Measurements from ENCODE around the gene CCIN. TPM values are rescaled to one million over a fixed set of nuclear protein-coding genes. Genes with fewer than 3 reads are reported as not detected.

Gene CCIN
- total RNA-seq, 1 donor from 2014 or later: not detected

DNA sequence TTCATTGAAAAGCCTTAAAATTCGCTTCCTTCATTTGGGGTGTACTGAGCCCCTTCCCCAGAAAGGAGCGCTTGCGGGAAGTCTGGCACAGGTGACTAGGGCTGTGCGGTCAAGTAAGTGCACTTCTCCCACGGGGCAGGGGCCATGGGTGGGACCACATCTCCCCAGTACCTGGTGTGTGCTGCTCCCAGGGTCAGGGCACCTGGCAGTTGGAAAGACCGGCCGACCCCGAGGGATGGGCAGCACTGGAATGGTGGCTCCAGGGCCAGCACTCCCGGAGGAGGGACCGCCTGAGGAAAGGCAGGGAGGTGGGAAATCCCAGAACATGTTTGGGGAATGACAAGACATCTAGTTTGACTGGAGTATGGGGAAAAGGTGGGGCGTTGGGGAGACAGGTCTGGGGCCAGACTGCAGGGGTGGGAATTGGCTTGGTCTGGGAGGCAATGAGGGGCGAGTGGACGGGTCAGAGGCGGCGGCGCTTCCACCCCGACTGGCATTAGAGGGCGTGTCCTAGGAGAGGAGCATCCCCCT, 33.4 kb upstream of the CCIN start:
- Histone ChIP-seq H3K27ac (no peak overlapping the region), H3K4me1 (peaks cover 15% of the 10 kb centered on the region), H3K9me3 (ENCODE audit: low read depth) (no peaks in the 10 kb centered on the region), H3K27me3 (peaks cover 58% of the 10 kb centered on the region), H3K4me3 (peak overlapping the region; percentile 84), H3K4me2 (peak overlapping the region; percentile 94), H3K79me2 (ENCODE audit: low read depth) (no peaks in the 10 kb centered on the region), H2AFZ (replicated peaks) (peak overlapping the region; percentile 83), H4K20me1 (ENCODE audit: low read depth) (no peaks in the 10 kb centered on the region), H3F3A (ENCODE audit: low read depth) (peaks cover 9% of the 10 kb centered on the region), H3K36me3 (no peaks in the 10 kb centered on the region), H3K9ac (no peak overlapping the region)
- H3K36me3 Mint-ChIP-seq: no peaks in the 10 kb centered on the region
- DNase-seq (ENCODE audit: low spot score): no peak
- H3K4me3 Mint-ChIP-seq: peak overlapping the region; percentile 85
- H3K27ac Mint-ChIP-seq: no peak overlapping the region
- H3K4me1 Mint-ChIP-seq: peaks cover 11% of the 10 kb centered on the region
- H3K27me3 Mint-ChIP-seq (ENCODE audit: insufficient read depth, low read depth): peaks cover 47% of the 10 kb centered on the region
- peaks cover 3% of the 10 kb centered on the region for H3K9me3 Mint-ChIP-seq
- TF ChIP-seq EZH2phosphoT487 (IDR thresholded peaks at IDR 0.05) (no peak), EZH2 (IDR thresholded peaks at IDR 0.05) (no peak)
- TF ChIP-seq, protein P1, sequence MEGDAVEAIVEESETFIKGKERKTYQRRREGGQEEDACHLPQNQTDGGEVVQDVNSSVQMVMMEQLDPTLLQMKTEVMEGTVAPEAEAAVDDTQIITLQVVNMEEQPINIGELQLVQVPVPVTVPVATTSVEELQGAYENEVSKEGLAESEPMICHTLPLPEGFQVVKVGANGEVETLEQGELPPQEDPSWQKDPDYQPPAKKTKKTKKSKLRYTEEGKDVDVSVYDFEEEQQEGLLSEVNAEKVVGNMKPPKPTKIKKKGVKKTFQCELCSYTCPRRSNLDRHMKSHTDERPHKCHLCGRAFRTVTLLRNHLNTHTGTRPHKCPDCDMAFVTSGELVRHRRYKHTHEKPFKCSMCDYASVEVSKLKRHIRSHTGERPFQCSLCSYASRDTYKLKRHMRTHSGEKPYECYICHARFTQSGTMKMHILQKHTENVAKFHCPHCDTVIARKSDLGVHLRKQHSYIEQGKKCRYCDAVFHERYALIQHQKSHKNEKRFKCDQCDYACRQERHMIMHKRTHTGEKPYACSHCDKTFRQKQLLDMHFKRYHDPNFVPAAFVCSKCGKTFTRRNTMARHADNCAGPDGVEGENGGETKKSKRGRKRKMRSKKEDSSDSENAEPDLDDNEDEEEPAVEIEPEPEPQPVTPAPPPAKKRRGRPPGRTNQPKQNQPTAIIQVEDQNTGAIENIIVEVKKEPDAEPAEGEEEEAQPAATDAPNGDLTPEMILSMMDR (IDR thresholded peaks at IDR 0.05): no peak

- H3F3A ChIP-seq (ENCODE audit: low read depth): peaks cover 9% of the 10 kb centered on the region
- H3K9ac ChIP-seq: no peak within 1 kb of the TSS
- H3K27me3 ChIP-seq: peaks cover 58% of the 10 kb centered on the region
- H3K4me3 Mint-ChIP-seq: peak within 1 kb of the TSS; percentile 89
- peaks cover 47% of the 10 kb centered on the region for H3K27me3 Mint-ChIP-seq (ENCODE audit: insufficient read depth, low read depth)
- H3K4me2 ChIP-seq: peak within 1 kb of the TSS; percentile 94
- no peak within 1 kb of the TSS for H3K27ac ChIP-seq
- H3K9me3 ChIP-seq (ENCODE audit: low read depth): no peaks in the 10 kb centered on the region
- peaks cover 3% of the 10 kb centered on the region for H3K9me3 Mint-ChIP-seq
- TF ChIP-seq, protein P1 (IDR thresholded peaks at IDR 0.05): peak; percentile 39
- TF ChIP-seq EZH2 (IDR thresholded peaks at IDR 0.05): no peak
- H3K4me1 Mint-ChIP-seq: peaks cover 11% of the 10 kb centered on the region
- H4K20me1 ChIP-seq (ENCODE audit: low read depth): no peaks in the 10 kb centered on the region
- peak within 1 kb of the TSS; percentile 83 for H2AFZ ChIP-seq (replicated peaks)
- DNase-seq (ENCODE audit: low spot score): peak; percentile 80
- peak within 1 kb of the TSS; percentile 48 for H3K27ac Mint-ChIP-seq
- no peaks in the 10 kb centered on the region for H3K36me3 ChIP-seq
- peak within 1 kb of the TSS; percentile 84 for H3K4me3 ChIP-seq
- peaks cover 15% of the 10 kb centered on the region for H3K4me1 ChIP-seq
- no peaks in the 10 kb centered on the region for H3K79me2 ChIP-seq (ENCODE audit: low read depth)
- H3K36me3 Mint-ChIP-seq: no peaks in the 10 kb centered on the region
Observed at GRCh38 chr9:36136272-36136893, 32.8 kb upstream of the CCIN start, which contains the start of gene GLIPR2. Gene GLIPR2 (plus strand): TSS chr9:36136733. CDS start chr9:36136779, 46 bp downstream.

DNA sequence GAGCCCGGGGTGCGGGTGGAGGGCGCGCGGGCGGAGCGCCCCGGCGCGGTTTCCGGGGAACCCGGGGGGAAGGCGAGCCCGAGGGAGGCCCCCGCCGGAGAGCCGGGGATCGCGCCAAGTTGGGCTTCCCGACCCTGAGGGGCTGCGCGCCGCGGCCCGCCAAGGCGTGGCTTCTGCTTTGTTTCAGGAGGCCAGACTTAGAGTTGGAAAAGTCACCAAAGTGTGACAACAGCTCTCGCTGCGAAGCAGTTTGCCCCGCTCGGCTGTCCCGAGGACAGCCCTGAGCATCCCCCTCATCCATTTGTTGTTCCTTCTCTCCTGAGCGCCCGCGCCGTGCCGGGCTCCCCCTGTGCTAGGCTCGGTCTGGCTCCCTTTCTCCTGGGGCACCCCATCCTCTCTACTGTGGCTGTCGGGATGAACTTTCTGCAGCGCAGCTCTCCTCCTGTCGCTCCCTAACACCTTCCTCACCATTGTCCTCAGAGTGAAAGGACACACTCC, 32.2 kb upstream of the CCIN start:
- DNase-seq (ENCODE audit: low spot score): peak; percentile 51
- Histone ChIP-seq H3K27me3 (peaks cover 58% of the 10 kb centered on the region), H3K79me2 (ENCODE audit: low read depth) (no peaks in the 10 kb centered on the region), H3K4me3 (peak overlapping the region; percentile 84), H3K4me1 (peaks cover 15% of the 10 kb centered on the region), H3K9me3 (ENCODE audit: low read depth) (no peaks in the 10 kb centered on the region), H3K27ac (no peak overlapping the region), H3F3A (ENCODE audit: low read depth) (peaks cover 9% of the 10 kb centered on the region), H2AFZ (replicated peaks) (peak overlapping the region; percentile 83), H3K4me2 (peak overlapping the region; percentile 94), H3K9ac (no peak overlapping the region), H3K36me3 (no peaks in the 10 kb centered on the region), H4K20me1 (ENCODE audit: low read depth) (no peaks in the 10 kb centered on the region)
- TF ChIP-seq EZH2 (IDR thresholded peaks at IDR 0.05) (no peak), EZH2phosphoT487 (IDR thresholded peaks at IDR 0.05) (no peak)
- TF ChIP-seq, protein P1 (IDR thresholded peaks at IDR 0.05): no peak
- peaks cover 3% of the 10 kb centered on the region for H3K9me3 Mint-ChIP-seq
- H3K27ac Mint-ChIP-seq: peak overlapping the region; percentile 48
- peak overlapping the region; percentile 89 for H3K4me3 Mint-ChIP-seq
- peaks cover 48% of the 10 kb centered on the region for H3K27me3 Mint-ChIP-seq (ENCODE audit: insufficient read depth, low read depth)
- peaks cover 11% of the 10 kb centered on the region for H3K4me1 Mint-ChIP-seq
- no peaks in the 10 kb centered on the region for H3K36me3 Mint-ChIP-seq

Data from neural progenitor cell (in vitro differentiated cells).